HepG2 (cell line): ENCODE results near the gene CD248. TPM values are rescaled to one million over a fixed set of nuclear protein-coding genes. Genes with fewer than 3 reads are reported as not detected.
A peak's percentile ranks its signal among the peaks of the same experiment; 100 is the strongest.

Source experiments
- GTF2F1 ChIP-seq: fragments of 150-350 bp; IDR thresholded peaks from 2 replicates; pipeline ENCODE4 v1.6.1; 2014; ENCODE audit warnings: low read length
- JUND ChIP-seq: sonication (generic); formaldehyde crosslinking; IDR thresholded peaks from 2 replicates; pipeline ENCODE4 v1.8.0; 2022; ENCODE audit warnings: mild to moderate bottlenecking, missing genetic modification reagents
- MZF1 ChIP-seq: sonication (generic); formaldehyde crosslinking; IDR thresholded peaks from 2 replicates; pipeline ENCODE4 v1.8.1; 2023; ENCODE audit warnings: mild to moderate bottlenecking, missing genetic modification reagents, borderline replicate concordance
- NKX3-1 ChIP-seq: sonication (generic); formaldehyde crosslinking; IDR thresholded peaks from 2 replicates; pipeline ENCODE4 v1.5.0; 2020; ENCODE audit warnings: missing genetic modification reagents
- NR1H2 ChIP-seq: sonication (generic); formaldehyde crosslinking; IDR thresholded peaks from 2 replicates; pipeline ENCODE4 v1.8.1; 2022; ENCODE audit warnings: low read depth, missing genetic modification reagents, borderline replicate concordance
- SP4 ChIP-seq: sonication (generic); formaldehyde crosslinking; IDR thresholded peaks from 2 replicates; pipeline ENCODE4 v1.8.1; 2023; ENCODE audit warnings: mild to moderate bottlenecking, missing genetic modification reagents
- SRSF4 ChIP-seq: fragments of 200-400 bp; formaldehyde crosslinking; IDR thresholded peaks from one replicate; pipeline ENCODE4 v1.6.1; 2018; ENCODE audit warnings: mild to moderate bottlenecking, low read depth, low read length, moderate library complexity; ENCODE audit not compliant: poor library complexity, severe bottlenecking
- TARDBP ChIP-seq: sonication (generic); formaldehyde crosslinking; IDR thresholded peaks from 2 replicates; pipeline ENCODE4 v1.8.0; 2022; ENCODE audit warnings: mild to moderate bottlenecking, missing genetic modification reagents
- ZFAT ChIP-seq: sonication (generic); formaldehyde crosslinking; conservative IDR thresholded peaks from 2 replicates; pipeline ENCODE4 v1.8.1; 2023; ENCODE audit warnings: missing genetic modification reagents, inconsistent platforms
- ZFP41 ChIP-seq: sonication (generic); formaldehyde crosslinking; IDR thresholded peaks from 2 replicates; pipeline ENCODE4 v1.4.0; 2020; ENCODE audit warnings: mild to moderate bottlenecking, missing genetic modification reagents, borderline replicate concordance
- ZFP82 ChIP-seq: sonication (generic); formaldehyde crosslinking; IDR thresholded peaks from 2 replicates; pipeline ENCODE4 v1.5.1; 2020; ENCODE audit warnings: mild to moderate bottlenecking, missing genetic modification reagents, borderline replicate concordance
- ZNF232 ChIP-seq: sonication (generic); formaldehyde crosslinking; IDR thresholded peaks from 2 replicates; pipeline ENCODE4 v1.4.0; 2020; ENCODE audit warnings: missing genetic modification reagents, borderline replicate concordance
- ZNF331 ChIP-seq: sonication (generic); formaldehyde crosslinking; IDR thresholded peaks from 2 replicates; pipeline ENCODE4 v1.4.0; 2020; ENCODE audit warnings: missing genetic modification reagents
- ZNF367 ChIP-seq: sonication (generic); formaldehyde crosslinking; IDR thresholded peaks from 2 replicates; pipeline ENCODE4 v1.4.0; 2020; ENCODE audit warnings: missing genetic modification reagents, borderline replicate concordance
- ZNF7 ChIP-seq: IDR thresholded peaks from 2 replicates; pipeline ENCODE4 v1.6.1; 2016; ENCODE audit warnings: missing biosample characterization, missing genetic modification reagents
- ZNF83 ChIP-seq: sonication (generic); formaldehyde crosslinking; IDR thresholded peaks from 2 replicates; pipeline ENCODE4 v1.4.0; 2020; ENCODE audit warnings: missing genetic modification reagents, mild to moderate bottlenecking, borderline replicate concordance
- ZNF891 ChIP-seq: sonication (generic); formaldehyde crosslinking; IDR thresholded peaks from 2 replicates; pipeline ENCODE4 v1.5.0; 2020; ENCODE audit warnings: mild to moderate bottlenecking, missing genetic modification reagents
- polyA plus RNA-seq, 8 experiments: library from polyadenylated mRNA; depleted of rRNA in 3 of 8; stranded (reverse) in 7 of 8; unstranded in 1 of 8; fragments of >200 nt; fragmentation: Illumina TruSeq in 4 of 8; extraction: Trizol in 4 of 8; gene quantifications; 2 replicates each; pipeline versions ENCODE4 v1.2.1 to v1.2.3, GENCODE V29; 2011 to 2016; ENCODE audit warnings: low read depth in 4 of 8, missing spikeins in 1 of 8, mixed read lengths in 1 of 8; ENCODE audit not compliant: insufficient read depth in 1 of 8
- total RNA-seq, 5 experiments: library from RNA; depleted of rRNA; stranded (reverse); fragments of >200 nt; fragmentation: Illumina TruSeq; extraction: Trizol; gene quantifications; 2 replicates each; pipeline ENCODE4 v1.2.3, GENCODE V29; 2016; ENCODE audit warnings: low read depth in 1 of 5
- TF ChIP-seq, protein P1 (sequence below): sonication (generic); formaldehyde crosslinking; IDR thresholded peaks from 2 replicates; pipeline ENCODE4 v1.4.0; 2020; ENCODE audit warnings: missing genetic modification reagents, borderline replicate concordance
- TF ChIP-seq, protein P2 (sequence below): sonication (generic); formaldehyde crosslinking; IDR thresholded peaks from 2 replicates; pipeline ENCODE4 v1.4.0; 2020; ENCODE audit warnings: missing genetic modification reagents, borderline replicate concordance
- TF ChIP-seq, protein P3 (sequence below): sonication (generic); formaldehyde crosslinking; IDR thresholded peaks from 2 replicates; pipeline ENCODE4 v1.4.0; 2020; ENCODE audit warnings: missing genetic modification reagents
- TF ChIP-seq, protein P4 (sequence below): IDR thresholded peaks from 2 replicates; pipeline ENCODE4 v1.6.1; 2016; ENCODE audit warnings: low read depth, control low read depth

CD248 gene
- total and polyA plus RNA-seq, 2 of the 13 experiments (the other 11 are each of a cell fraction or from before 2014, with no cell fraction given) = 0.25 to 0.35 TPM

DNA sequence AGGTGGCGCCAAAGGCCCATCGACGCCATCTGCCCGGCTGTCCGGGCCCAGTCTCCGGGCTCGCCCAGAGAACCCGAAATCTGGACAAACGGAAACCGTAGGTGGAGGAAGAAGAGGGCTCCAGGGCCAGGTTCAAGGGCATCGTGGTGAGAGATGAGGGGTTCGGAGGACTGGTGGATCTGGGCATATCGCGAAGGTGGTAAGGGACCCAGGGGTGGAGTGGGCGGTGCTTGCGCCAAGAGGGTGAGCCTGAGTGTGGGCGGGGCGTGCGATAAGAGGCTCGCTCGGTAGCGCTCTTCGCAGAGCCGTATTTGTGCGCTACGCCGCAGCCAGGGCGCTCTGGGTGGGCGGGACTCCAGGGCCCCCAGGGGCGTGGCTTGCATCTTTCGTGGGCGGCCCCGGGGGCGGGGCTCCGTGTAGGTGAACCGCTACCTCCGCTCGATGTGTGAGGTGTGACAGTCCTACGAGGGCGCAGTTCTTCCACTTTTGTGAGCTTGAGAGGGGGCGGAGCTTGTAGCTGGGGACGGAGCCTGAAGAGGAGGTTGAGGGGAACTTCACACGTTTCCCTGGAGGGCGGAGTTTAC is 4.8 kb downstream of the CD248 start (continued):
- TF ChIP-seq GTF2F1 (no peak), MZF1 (no peak), ZFAT (CRISPR knock-in tag) (no peak), SRSF4 (no peak), ZFP41 (CRISPR knock-in tag) (0 out of 2 replicates have a peak, but pooled peaks have one; percentile 75), SP4 (CRISPR knock-in tag) (peak; percentile 94; the same call in 1 of the 2 replicates), ZFP82 (no peak), JUND (CRISPR knock-in tag) (no peak), NR1H2 (no peak), NKX3-1 (CRISPR knock-in tag) (peak; percentile 64; the same call in 1 of the 2 replicates), ZNF7 (peak; percentile 67), TARDBP (CRISPR knock-in tag) (peak; percentile 83), ZNF891 (CRISPR knock-in tag) (peak; percentile 59; the same call in 1 of the 2 replicates), ZNF232 (CRISPR knock-in tag) (no peak), ZNF83 (CRISPR knock-in tag) (peak; percentile 89; the same call in 1 of the 2 replicates), ZNF367 (CRISPR knock-in tag) (no peak), ZNF331 (0 out of 2 replicates have a peak, but pooled peaks have one; percentile 16)
- TF ChIP-seq, protein P1, sequence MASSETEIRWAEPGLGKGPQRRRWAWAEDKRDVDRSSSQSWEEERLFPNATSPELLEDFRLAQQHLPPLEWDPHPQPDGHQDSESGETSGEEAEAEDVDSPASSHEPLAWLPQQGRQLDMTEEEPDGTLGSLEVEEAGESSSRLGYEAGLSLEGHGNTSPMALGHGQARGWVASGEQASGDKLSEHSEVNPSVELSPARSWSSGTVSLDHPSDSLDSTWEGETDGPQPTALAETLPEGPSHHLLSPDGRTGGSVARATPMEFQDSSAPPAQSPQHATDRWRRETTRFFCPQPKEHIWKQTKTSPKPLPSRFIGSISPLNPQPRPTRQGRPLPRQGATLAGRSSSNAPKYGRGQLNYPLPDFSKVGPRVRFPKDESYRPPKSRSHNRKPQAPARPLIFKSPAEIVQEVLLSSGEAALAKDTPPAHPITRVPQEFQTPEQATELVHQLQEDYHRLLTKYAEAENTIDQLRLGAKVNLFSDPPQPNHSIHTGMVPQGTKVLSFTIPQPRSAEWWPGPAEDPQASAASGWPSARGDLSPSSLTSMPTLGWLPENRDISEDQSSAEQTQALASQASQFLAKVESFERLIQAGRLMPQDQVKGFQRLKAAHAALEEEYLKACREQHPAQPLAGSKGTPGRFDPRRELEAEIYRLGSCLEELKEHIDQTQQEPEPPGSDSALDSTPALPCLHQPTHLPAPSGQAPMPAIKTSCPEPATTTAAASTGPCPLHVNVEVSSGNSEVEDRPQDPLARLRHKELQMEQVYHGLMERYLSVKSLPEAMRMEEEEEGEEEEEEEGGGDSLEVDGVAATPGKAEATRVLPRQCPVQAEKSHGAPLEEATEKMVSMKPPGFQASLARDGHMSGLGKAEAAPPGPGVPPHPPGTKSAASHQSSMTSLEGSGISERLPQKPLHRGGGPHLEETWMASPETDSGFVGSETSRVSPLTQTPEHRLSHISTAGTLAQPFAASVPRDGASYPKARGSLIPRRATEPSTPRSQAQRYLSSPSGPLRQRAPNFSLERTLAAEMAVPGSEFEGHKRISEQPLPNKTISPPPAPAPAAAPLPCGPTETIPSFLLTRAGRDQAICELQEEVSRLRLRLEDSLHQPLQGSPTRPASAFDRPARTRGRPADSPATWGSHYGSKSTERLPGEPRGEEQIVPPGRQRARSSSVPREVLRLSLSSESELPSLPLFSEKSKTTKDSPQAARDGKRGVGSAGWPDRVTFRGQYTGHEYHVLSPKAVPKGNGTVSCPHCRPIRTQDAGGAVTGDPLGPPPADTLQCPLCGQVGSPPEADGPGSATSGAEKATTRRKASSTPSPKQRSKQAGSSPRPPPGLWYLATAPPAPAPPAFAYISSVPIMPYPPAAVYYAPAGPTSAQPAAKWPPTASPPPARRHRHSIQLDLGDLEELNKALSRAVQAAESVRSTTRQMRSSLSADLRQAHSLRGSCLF (CRISPR knock-in tag) = no peak
- TF ChIP-seq, protein P2, sequence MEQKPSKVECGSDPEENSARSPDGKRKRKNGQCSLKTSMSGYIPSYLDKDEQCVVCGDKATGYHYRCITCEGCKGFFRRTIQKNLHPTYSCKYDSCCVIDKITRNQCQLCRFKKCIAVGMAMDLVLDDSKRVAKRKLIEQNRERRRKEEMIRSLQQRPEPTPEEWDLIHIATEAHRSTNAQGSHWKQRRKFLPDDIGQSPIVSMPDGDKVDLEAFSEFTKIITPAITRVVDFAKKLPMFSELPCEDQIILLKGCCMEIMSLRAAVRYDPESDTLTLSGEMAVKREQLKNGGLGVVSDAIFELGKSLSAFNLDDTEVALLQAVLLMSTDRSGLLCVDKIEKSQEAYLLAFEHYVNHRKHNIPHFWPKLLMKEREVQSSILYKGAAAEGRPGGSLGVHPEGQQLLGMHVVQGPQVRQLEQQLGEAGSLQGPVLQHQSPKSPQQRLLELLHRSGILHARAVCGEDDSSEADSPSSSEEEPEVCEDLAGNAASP (CRISPR knock-in tag) = no peak
- TF ChIP-seq, protein P3, sequence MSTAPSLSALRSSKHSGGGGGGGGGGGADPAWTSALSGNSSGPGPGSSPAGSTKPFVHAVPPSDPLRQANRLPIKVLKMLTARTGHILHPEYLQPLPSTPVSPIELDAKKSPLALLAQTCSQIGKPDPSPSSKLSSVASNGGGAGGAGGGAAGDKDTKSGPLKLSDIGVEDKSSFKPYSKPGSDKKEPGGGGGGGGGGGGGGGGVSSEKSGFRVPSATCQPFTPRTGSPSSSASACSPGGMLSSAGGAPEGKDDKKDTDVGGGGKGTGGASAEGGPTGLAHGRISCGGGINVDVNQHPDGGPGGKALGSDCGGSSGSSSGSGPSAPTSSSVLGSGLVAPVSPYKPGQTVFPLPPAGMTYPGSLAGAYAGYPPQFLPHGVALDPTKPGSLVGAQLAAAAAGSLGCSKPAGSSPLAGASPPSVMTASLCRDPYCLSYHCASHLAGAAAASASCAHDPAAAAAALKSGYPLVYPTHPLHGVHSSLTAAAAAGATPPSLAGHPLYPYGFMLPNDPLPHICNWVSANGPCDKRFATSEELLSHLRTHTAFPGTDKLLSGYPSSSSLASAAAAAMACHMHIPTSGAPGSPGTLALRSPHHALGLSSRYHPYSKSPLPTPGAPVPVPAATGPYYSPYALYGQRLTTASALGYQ (CRISPR knock-in tag) = no peak
- TF ChIP-seq, protein P4, sequence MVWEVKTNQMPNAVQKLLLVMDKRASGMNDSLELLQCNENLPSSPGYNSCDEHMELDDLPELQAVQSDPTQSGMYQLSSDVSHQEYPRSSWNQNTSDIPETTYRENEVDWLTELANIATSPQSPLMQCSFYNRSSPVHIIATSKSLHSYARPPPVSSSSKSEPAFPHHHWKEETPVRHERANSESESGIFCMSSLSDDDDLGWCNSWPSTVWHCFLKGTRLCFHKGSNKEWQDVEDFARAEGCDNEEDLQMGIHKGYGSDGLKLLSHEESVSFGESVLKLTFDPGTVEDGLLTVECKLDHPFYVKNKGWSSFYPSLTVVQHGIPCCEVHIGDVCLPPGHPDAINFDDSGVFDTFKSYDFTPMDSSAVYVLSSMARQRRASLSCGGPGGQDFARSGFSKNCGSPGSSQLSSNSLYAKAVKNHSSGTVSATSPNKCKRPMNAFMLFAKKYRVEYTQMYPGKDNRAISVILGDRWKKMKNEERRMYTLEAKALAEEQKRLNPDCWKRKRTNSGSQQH (CRISPR knock-in tag) = no peak
